Measurements from ENCODE around the gene DPY19L3.

Gene DPY19L3

GRCh38 chr19:32405431-32406160, at the start of gene DPY19L3:
Gene DPY19L3, plus strand, starts transcription at chr19:32405770. Its CDS starts 2,484 bp downstream, at chr19:32408254.
- no peaks in the 10 kb centered on the region for H4K20me1 ChIP-seq (ENCODE audit: insufficient read depth, low read length, poor library complexity, severe bottlenecking)
- peak within 1 kb of the TSS; percentile 93 for H3K4me2 ChIP-seq (ENCODE audit: low read depth, low read length, poor library complexity, severe bottlenecking)
- no peaks in the 10 kb centered on the region for H3K9me3 ChIP-seq (ENCODE audit: insufficient read depth, low read depth, low read length)
- no peaks in the 10 kb centered on the region for H3K9me2 ChIP-seq (replicated peaks; ENCODE audit: low read depth, low read length)
- H3K36me3 ChIP-seq (ENCODE audit: insufficient read depth, low read length), result peaks cover 4% of the 10 kb centered on the region; the same call in 1 of the 2 replicates
- no peaks in the 10 kb centered on the region for H3K27me3 ChIP-seq (ENCODE audit: insufficient read depth, low read length, poor library complexity, severe bottlenecking)
- peak within 1 kb of the TSS; percentile 98 for H3K9ac ChIP-seq (ENCODE audit: low read depth, low read length, poor library complexity, severe bottlenecking)
- TF ChIP-seq EZH2phosphoT487 (IDR thresholded peaks at IDR 0.05; ENCODE audit: borderline replicate concordance), result no peak
- TF ChIP-seq, protein P1, sequence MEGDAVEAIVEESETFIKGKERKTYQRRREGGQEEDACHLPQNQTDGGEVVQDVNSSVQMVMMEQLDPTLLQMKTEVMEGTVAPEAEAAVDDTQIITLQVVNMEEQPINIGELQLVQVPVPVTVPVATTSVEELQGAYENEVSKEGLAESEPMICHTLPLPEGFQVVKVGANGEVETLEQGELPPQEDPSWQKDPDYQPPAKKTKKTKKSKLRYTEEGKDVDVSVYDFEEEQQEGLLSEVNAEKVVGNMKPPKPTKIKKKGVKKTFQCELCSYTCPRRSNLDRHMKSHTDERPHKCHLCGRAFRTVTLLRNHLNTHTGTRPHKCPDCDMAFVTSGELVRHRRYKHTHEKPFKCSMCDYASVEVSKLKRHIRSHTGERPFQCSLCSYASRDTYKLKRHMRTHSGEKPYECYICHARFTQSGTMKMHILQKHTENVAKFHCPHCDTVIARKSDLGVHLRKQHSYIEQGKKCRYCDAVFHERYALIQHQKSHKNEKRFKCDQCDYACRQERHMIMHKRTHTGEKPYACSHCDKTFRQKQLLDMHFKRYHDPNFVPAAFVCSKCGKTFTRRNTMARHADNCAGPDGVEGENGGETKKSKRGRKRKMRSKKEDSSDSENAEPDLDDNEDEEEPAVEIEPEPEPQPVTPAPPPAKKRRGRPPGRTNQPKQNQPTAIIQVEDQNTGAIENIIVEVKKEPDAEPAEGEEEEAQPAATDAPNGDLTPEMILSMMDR (conservative IDR thresholded peaks at IDR 0.05; ENCODE audit: low read length), result no peak
- H3K79me2 ChIP-seq (ENCODE audit: insufficient read depth, low read length), result peaks cover 38% of the 10 kb centered on the region
- H3K4me1 ChIP-seq (ENCODE audit: insufficient read depth, low read length, poor library complexity, severe bottlenecking), result peaks cover 43% of the 10 kb centered on the region
- H2AFZ ChIP-seq (ENCODE audit: low read length), result peak within 1 kb of the TSS; percentile 85
- H3K4me3 ChIP-seq (ENCODE audit: low read length, poor library complexity, severe bottlenecking), result peak within 1 kb of the TSS; percentile 97
- no peaks in the 10 kb centered on the region for H3F3A ChIP-seq (ENCODE audit: low read depth)

DNA sequence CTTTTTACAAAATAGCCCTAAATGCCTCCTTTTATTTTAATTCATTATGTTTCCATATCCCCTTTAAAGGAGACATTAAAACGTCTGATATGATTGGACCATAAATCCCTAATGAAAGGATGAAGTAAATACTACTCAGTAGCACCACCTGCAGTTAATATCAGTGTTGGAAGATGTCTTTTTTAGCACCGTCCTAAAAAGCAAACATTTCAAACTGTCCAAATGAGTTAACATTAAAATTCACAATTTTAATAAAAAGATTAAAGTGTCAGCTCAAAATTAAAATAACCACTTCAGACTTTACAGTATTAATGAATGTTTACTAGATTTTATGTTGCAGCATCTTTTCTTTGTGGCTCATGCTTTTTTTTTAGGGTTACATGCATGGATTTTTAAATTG, 47.9 kb upstream of the DPY19L3 start:
- H3K4me3 ChIP-seq (ENCODE audit: low read length, poor library complexity, severe bottlenecking), result no peak overlapping the region
- peaks cover 79% of the 10 kb centered on the region; the same call in 1 of the 2 replicates for H3K36me3 ChIP-seq (ENCODE audit: insufficient read depth, low read length)
- H3K4me2 ChIP-seq (ENCODE audit: low read depth, low read length, poor library complexity, severe bottlenecking), result no peak overlapping the region
- H3K4me1 ChIP-seq (ENCODE audit: insufficient read depth, low read length, poor library complexity, severe bottlenecking), result peaks cover 9% of the 10 kb centered on the region
- no peaks in the 10 kb centered on the region for H3K9me2 ChIP-seq (replicated peaks; ENCODE audit: low read depth, low read length)
- peaks cover 15% of the 10 kb centered on the region for H4K20me1 ChIP-seq (ENCODE audit: insufficient read depth, low read length, poor library complexity, severe bottlenecking)
- H3K27me3 ChIP-seq (ENCODE audit: insufficient read depth, low read length, poor library complexity, severe bottlenecking), result no peaks in the 10 kb centered on the region
- no peaks in the 10 kb centered on the region for H3F3A ChIP-seq (ENCODE audit: low read depth)
- peaks cover 7% of the 10 kb centered on the region; the same call in 1 of the 2 replicates for H3K79me2 ChIP-seq (ENCODE audit: insufficient read depth, low read length)
- H3K9me3 ChIP-seq (ENCODE audit: insufficient read depth, low read depth, low read length), result no peaks in the 10 kb centered on the region
- H2AFZ ChIP-seq (ENCODE audit: low read length), result no peak overlapping the region
- no peak for TF ChIP-seq EZH2phosphoT487 (IDR thresholded peaks at IDR 0.05; ENCODE audit: borderline replicate concordance)
- TF ChIP-seq, protein P1 (conservative IDR thresholded peaks at IDR 0.05; ENCODE audit: low read length), result peak; percentile 54
- no peak overlapping the region for H3K9ac ChIP-seq (ENCODE audit: low read depth, low read length, poor library complexity, severe bottlenecking)

DNA sequence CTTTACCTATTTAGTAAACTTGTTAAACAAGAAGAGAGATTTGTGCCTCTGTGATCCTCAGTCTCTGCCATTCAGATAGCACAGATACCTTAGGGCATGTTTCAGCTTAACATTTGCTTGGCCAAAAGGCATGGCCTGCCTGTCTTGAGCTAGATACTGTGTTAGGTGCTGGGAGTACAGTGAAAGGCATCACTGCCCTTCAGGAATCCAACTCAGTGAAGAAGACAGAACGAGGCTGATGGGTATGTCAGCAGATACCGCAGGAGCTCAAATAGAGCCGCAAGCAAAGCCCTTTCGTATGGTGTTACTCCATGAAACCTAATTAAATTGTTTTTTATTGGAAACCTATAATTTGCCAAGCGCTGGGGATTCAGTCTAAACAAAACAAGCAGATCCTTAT, 47.2 kb upstream of the DPY19L3 start:
- Histone ChIP-seq H2AFZ (ENCODE audit: low read length) (no peak overlapping the region), H3F3A (ENCODE audit: low read depth) (no peaks in the 10 kb centered on the region), H3K36me3 (ENCODE audit: insufficient read depth, low read length) (peaks cover 73% of the 10 kb centered on the region; the same call in 1 of the 2 replicates), H3K9me2 (replicated peaks; ENCODE audit: low read depth, low read length) (no peaks in the 10 kb centered on the region), H3K4me3 (ENCODE audit: low read length, poor library complexity, severe bottlenecking) (no peak overlapping the region), H3K27me3 (ENCODE audit: insufficient read depth, low read length, poor library complexity, severe bottlenecking) (no peaks in the 10 kb centered on the region), H3K9me3 (ENCODE audit: insufficient read depth, low read depth, low read length) (no peaks in the 10 kb centered on the region), H3K79me2 (ENCODE audit: insufficient read depth, low read length) (peaks cover 7% of the 10 kb centered on the region; the same call in 1 of the 2 replicates), H4K20me1 (ENCODE audit: insufficient read depth, low read length, poor library complexity, severe bottlenecking) (peaks cover 13% of the 10 kb centered on the region), H3K4me2 (ENCODE audit: low read depth, low read length, poor library complexity, severe bottlenecking) (no peak overlapping the region), H3K9ac (ENCODE audit: low read depth, low read length, poor library complexity, severe bottlenecking) (no peak overlapping the region), H3K4me1 (ENCODE audit: insufficient read depth, low read length, poor library complexity, severe bottlenecking) (peaks cover 9% of the 10 kb centered on the region)
- no peak for TF ChIP-seq EZH2phosphoT487 (IDR thresholded peaks at IDR 0.05; ENCODE audit: borderline replicate concordance)
- TF ChIP-seq, protein P1 (conservative IDR thresholded peaks at IDR 0.05; ENCODE audit: low read length), result no peak

Data from Loucy (cell line).